K562 (cell line): Measurements from ENCODE around the gene TMTC3. TPM values are rescaled to one million over a fixed set of nuclear protein-coding genes. Genes with fewer than 3 reads are reported as not detected.

Experiments used
- ESRRA ChIP-seq: fragments of 450-650 bp; IDR thresholded peaks from 2 replicates; pipeline ENCODE4 v1.6.1; 2014; ENCODE audit warnings: low read depth, mild to moderate bottlenecking, moderate library complexity, borderline replicate concordance
- HMGN3 ChIP-seq: IDR thresholded peaks from 2 replicates; pipeline ENCODE4 v1.6.1; 2011; ENCODE audit warnings: borderline replicate concordance, low read depth, mild to moderate bottlenecking, mixed read lengths, low read length; ENCODE audit not compliant: insufficient read length; ENCODE audit errors: extremely low read depth
- RUNX1 ChIP-seq: sonication (generic); IDR thresholded peaks from 2 replicates; pipeline ENCODE4 v1.6.1; 2016; ENCODE audit warnings: antibody characterized with exemption, low read depth
- SMARCC2 ChIP-seq: fragments of 450-650 bp; IDR thresholded peaks from 2 replicates; pipeline ENCODE4 v1.6.1; 2017; ENCODE audit warnings: antibody characterized with exemption, moderate library complexity, mild to moderate bottlenecking, low read depth
- TCF7L2 ChIP-seq: fragments of 150-350 bp; IDR thresholded peaks from 2 replicates; pipeline ENCODE4 v1.6.1; 2016; ENCODE audit warnings: low read depth, mild to moderate bottlenecking, low read length, moderate library complexity
- TGIF2 ChIP-seq: sonication (generic); formaldehyde crosslinking; IDR thresholded peaks from 2 replicates; pipeline ENCODE4 v1.8.1; 2022; ENCODE audit warnings: mild to moderate bottlenecking, missing genetic modification reagents, moderate library complexity
- TRIM24 ChIP-seq, 2 experiments: fragments of 450-650 bp; IDR thresholded peaks; 2 replicates each; pipeline ENCODE4 v1.6.1; 2016
- TSC22D4 ChIP-seq: fragments of 450-650 bp; IDR thresholded peaks from 2 replicates; pipeline ENCODE4 v1.6.1; 2016; ENCODE audit warnings: missing genetic modification characterization, missing biosample characterization, control low read depth
- ZFPM2 ChIP-seq: fragments of 250-450 bp; sonication (Bioruptor Pico); IDR thresholded peaks from 2 replicates; pipeline ENCODE4 v1.5.1; 2022; ENCODE audit warnings: mild to moderate bottlenecking
- ZNF407 ChIP-seq: fragments of 450-650 bp; IDR thresholded peaks from 2 replicates; pipeline ENCODE4 v1.6.1; 2016; ENCODE audit warnings: low read depth
- ZNF41 ChIP-seq: fragments of 250-450 bp; sonication (Bioruptor Pico); conservative IDR thresholded peaks from 2 replicates; pipeline ENCODE4 v1.4.0; 2020; ENCODE audit warnings: mild to moderate bottlenecking
- polyA plus RNA-seq, 8 experiments: library from polyadenylated mRNA; depleted of rRNA in 4 of 8; stranded (reverse) in 5 of 8; unstranded in 3 of 8; fragments of >200 nt; fragmentation: Nextera tagmentation in 2 of 8; fragmentation: Illumina TruSeq in 1 of 8; extraction: Ambion mirVana in 2 of 8; extraction: Trizol in 1 of 8; gene quantifications; 2 replicates each; pipeline versions ENCODE4 v1.2.1 to v1.2.3, GENCODE V29; 2011 to 2014; ENCODE audit warnings: inconsistent platforms in 1 of 8, missing spikeins in 1 of 8
- total RNA-seq, 7 experiments: library from RNA; depleted of rRNA in 6 of 7; stranded (reverse); fragments of >200 nt in 6 of 7; fragmentation: Illumina TruSeq in 2 of 7; extraction: Trizol in 2 of 7; gene quantifications; 2 replicates each; pipeline versions ENCODE4 v1.2.1 to v1.2.3, GENCODE V29; 2011 to 2021; ENCODE audit warnings: low replicate concordance in 1 of 7

The TMTC3 gene
- total and polyA plus RNA-seq, 9 of the 15 experiments (the other 6 are each of a cell fraction or from before 2014, with no cell fraction given), result 1.9 to 9.8 (median 4.7) TPM

- TF ChIP-seq ZNF407 (no peak), ZFPM2 (CRISPR knock-in tag) (no peak), TCF7L2 (no peak), ZNF41 (CRISPR knock-in tag) (no peak), TSC22D4 (tag) (no peak), TRIM24 (IDR thresholded peaks at IDR 0.05) (no peak), RUNX1 (no peak), ESRRA (no peak), TGIF2 (CRISPR knock-in tag) (no peak), SMARCC2 (no peak), HMGN3 (no peak)
Measured at GRCh38 chr12:88142610-88142991, 494 bp downstream of the TMTC3 start (continued).
